Thoracic aorta (tissue), 2 donors: Measurements from ENCODE around the gene DNAJC11. TPM values are rescaled to one million over a fixed set of nuclear protein-coding genes. Genes with fewer than 3 reads are reported as not detected.
A peak's percentile ranks its signal among the peaks of the same experiment; 100 is the strongest.
"Not testable (repeated sequence)": the region's sequence is repeated elsewhere in the genome, so short reads cannot be mapped to it uniquely, and the experiment has no call there.

Experiments used
- ATAC-seq: fragments of 150-250 bp; one replicate; pipeline ENCODE4 v1.8.0; 2017; ENCODE audit warnings: low read depth; ENCODE audit not compliant: insufficient number of reproducible peaks, low FRiP score
- DNase-seq: peaks from one replicate; pipeline ENCODE4 v3.0.0-alpha.2; 2020; ENCODE audit warnings: low spot score
- H3K27ac ChIP-seq, 2 donors: fragments of 200-600 bp; sonication (generic); 1 replicate in 1 of 2; 2 replicates in 1 of 2; pipeline ENCODE4 v1.5.1; 2016; ENCODE audit warnings: mild to moderate bottlenecking in 2 of 2, moderate library complexity in 2 of 2
- H3K27me3 ChIP-seq: fragments of 200-600 bp; sonication (generic); replicated peaks from 2 replicates; pipeline ENCODE4 v1.6.0; 2016; ENCODE audit warnings: mild to moderate bottlenecking; ENCODE audit not compliant: insufficient read depth
- H3K36me3 ChIP-seq: fragments of 200-600 bp; sonication (generic); one replicate; pipeline ENCODE4 v1.5.1; 2016
- H3K4me1 ChIP-seq, 2 donors: fragments of 200-600 bp; sonication (generic); 1 replicate in 1 of 2; 2 replicates in 1 of 2; pipeline versions ENCODE4 v1.5.1 to v1.6.0; 2016; ENCODE audit warnings: low read depth in 2 of 2, mild to moderate bottlenecking in 1 of 2; ENCODE audit not compliant: control insufficient read depth in 1 of 2
- H3K4me3 ChIP-seq: fragments of 200-600 bp; sonication (generic); 2 replicates; pipeline ENCODE4 v1.5.1; 2016; ENCODE audit warnings: mild to moderate bottlenecking
- H3K9me3 ChIP-seq: fragments of 200-600 bp; sonication (generic); 2 replicates; pipeline ENCODE4 v1.5.1; 2016
- CTCF ChIP-seq: fragments of 200-600 bp; sonication (generic); IDR thresholded peaks from one replicate; pipeline ENCODE4 v1.5.1; 2019; ENCODE audit warnings: antibody characterized with exemption
- total RNA-seq, 2 donors: library from RNA; depleted of rRNA; stranded (reverse); fragments of >200 nt; gene quantifications; one replicate each; pipeline versions ENCODE4 v1.1.0 to v1.2.3, GENCODE V29; 2016

DNAJC11 gene
- total RNA-seq, 2 donors from 2014 or later: 19.4 to 40.4 TPM

GRCh38 chr1:6601923-6602668 lies 99.5 kb downstream of the DNAJC11 start:
- H3K36me3 ChIP-seq: peaks cover 19% of the 10 kb centered on the region
- H3K27ac ChIP-seq: peak overlapping the region; percentile 99
- peak overlapping the region; percentile 93 for H3K4me3 ChIP-seq
- peak; percentile 12 for TF ChIP-seq CTCF
- DNase-seq (no peak), ATAC-seq (no peak)
- peaks cover 38 to 51% of the 10 kb centered on the region in 2 donors for H3K4me1 ChIP-seq
- H3K27me3 ChIP-seq: no peaks in the 10 kb centered on the region
- no peaks in the 10 kb centered on the region for H3K9me3 ChIP-seq

- no peaks in the 10 kb centered on the region for H3K27me3 ChIP-seq
- ATAC-seq: peak; percentile 68
Measured at GRCh38 chr1:6601049-6601922, 100.3 kb downstream of the DNAJC11 start.

GRCh38 chr1:6600410-6601048 lies 101.1 kb downstream of the DNAJC11 start:
- H3K27me3 ChIP-seq: no peaks in the 10 kb centered on the region
- DNase-seq (no peak), ATAC-seq (no peak)
- H3K36me3 ChIP-seq: peaks cover 32% of the 10 kb centered on the region
- H3K27ac ChIP-seq: peak overlapping the region; percentile 99
- H3K9me3 ChIP-seq: no peaks in the 10 kb centered on the region
- peak overlapping the region; percentile 93 for H3K4me3 ChIP-seq
- peaks cover 46 to 59% of the 10 kb centered on the region in 2 donors for H3K4me1 ChIP-seq
- no peak for TF ChIP-seq CTCF

More at GRCh38 chr1:6601049-6601922, 100.3 kb downstream of the DNAJC11 start:
- Histone ChIP-seq H3K36me3 (peaks cover 25% of the 10 kb centered on the region), H3K4me1 (peaks cover 46 to 57% of the 10 kb centered on the region in 2 donors), H3K4me3 (peak overlapping the region; percentile 93), H3K27ac (peak overlapping the region; percentile 99), H3K9me3 (no peaks in the 10 kb centered on the region)
- TF ChIP-seq CTCF: no peak
- DNase-seq: peak; percentile 80

GRCh38 chr1:6599991-6600390 lies 101.6 kb downstream of the DNAJC11 start:
- H3K4me1 ChIP-seq: peaks cover 42 to 55% of the 10 kb centered on the region in 2 donors
- peaks cover 37% of the 10 kb centered on the region for H3K36me3 ChIP-seq
- not testable (repeated sequence) for H3K9me3 ChIP-seq, DNase-seq, ATAC-seq, H3K27me3 ChIP-seq
- H3K27ac ChIP-seq: peak overlapping the region; percentile 99
- H3K4me3 ChIP-seq: peak overlapping the region; percentile 93

GRCh38 chr1:6599141-6599975 lies 102.3 kb downstream of the DNAJC11 start:
- Histone ChIP-seq H3K9me3 (no peaks in the 10 kb centered on the region), H3K27me3 (no peaks in the 10 kb centered on the region), H3K4me1 (peaks cover 36 to 49% of the 10 kb centered on the region in 2 donors), H3K36me3 (peaks cover 44% of the 10 kb centered on the region), H3K27ac (peak overlapping the region; percentile 34 to 51), H3K4me3 (peak overlapping the region; percentile 93)
- DNase-seq (no peak), ATAC-seq (no peak)
- no peak for TF ChIP-seq CTCF
